IPS-NIHi11 (cell line): Measurements from ENCODE around the gene PRRT3.
"Not testable (repeated sequence)": the region's sequence is repeated elsewhere in the genome, so short reads cannot be mapped to it uniquely, and the experiment has no call there.

Experiments
- DNase-seq: peaks from one replicate; pipeline ENCODE4 v3.0.0; 2012; ENCODE audit warnings: mixed read lengths, low spot score

Gene PRRT3

GRCh38 chr3:9917820-9918219 is 34.4 kb downstream of the PRRT3 start:
- no peak for DNase-seq

- peak; percentile 86 for DNase-seq
Measured at GRCh38 chr3:9916734-9917680, 35.2 kb downstream of the PRRT3 start, which contains the start of gene IL17RC. Gene IL17RC (plus strand): TSS chr3:9917098. CDS start chr3:9917316, 218 bp downstream.

DNA sequence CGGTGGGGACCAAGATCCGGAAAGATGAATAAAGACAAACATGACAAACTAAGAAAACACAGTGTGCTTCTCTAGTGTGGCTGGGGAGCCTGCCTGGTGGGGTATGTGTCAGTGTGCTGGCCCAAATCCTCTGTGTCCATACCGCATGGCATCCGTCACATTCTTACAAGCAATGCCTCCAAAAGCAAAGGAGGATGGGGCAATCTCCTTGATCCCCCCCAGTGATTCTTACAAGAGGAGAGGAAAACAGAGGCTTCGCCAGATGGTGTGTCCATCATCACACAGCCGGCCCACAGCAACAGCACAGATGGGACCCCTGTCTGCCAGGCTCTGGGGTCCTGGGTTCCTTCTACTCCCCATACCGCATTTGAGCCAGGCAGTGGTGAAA is 35.9 kb downstream of the PRRT3 start:
- no peak for DNase-seq

- DNase-seq = peak; percentile 62
Measured at GRCh38 chr3:9915254-9916141, 36.7 kb downstream of the PRRT3 start.

DNA sequence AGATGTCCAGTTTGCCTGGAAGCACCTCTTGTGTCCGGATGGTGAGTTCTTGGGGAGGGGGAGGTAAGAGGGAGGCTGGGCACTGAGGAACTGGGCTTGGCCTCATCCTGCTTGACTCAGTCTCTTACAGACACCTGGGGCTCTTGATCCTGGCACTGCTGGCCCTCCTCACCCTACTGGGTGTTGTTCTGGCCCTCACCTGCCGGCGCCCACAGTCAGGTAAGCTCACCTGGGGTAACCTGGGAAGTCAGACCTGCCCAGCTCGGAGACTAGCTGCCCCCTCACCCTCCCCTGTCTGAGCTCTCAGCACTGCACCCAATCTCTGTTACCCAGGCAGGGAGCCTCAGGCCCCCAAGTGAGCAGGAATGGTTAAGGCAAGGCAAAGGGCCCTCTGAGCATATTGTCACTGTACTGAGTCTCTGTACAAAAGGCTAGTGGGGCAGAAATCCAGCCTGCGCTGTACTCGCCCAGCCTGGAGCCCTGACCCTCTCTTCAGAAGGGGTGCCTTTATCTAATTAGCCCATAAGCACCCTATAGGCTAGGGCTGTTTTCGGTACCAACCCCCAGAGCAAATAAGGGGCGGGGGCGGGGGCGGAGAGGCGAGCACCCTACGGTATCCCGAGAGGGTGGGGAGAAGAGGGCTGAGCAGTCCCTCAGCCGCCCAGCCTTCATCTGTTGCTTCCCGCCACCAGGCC is 37.5 kb downstream of the PRRT3 start:
- no peak for DNase-seq

GRCh38 chr3:9914011-9914410 is 38.2 kb downstream of the PRRT3 start:
- DNase-seq = no peak

DNA sequence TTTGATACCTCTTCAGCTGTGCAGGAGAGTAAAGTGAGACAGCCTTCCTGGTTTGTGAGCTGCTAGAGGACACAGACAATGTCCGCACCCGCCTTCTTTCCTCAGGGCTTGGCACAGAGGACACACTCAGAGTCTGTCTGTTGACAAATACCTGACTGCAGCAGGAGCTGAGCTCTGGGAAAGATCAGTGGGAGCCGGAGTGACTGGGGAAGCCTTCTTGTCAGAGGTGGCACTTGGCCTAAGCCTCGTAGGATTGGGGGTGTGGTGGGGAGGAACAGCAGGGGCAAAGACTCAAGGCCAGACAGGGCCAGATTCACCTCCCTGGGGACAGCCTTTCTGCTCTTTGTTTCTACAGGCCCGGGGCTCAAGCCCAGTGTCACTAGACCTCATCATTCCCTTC is 38.6 kb downstream of the PRRT3 start:
- DNase-seq = no peak

DNA sequence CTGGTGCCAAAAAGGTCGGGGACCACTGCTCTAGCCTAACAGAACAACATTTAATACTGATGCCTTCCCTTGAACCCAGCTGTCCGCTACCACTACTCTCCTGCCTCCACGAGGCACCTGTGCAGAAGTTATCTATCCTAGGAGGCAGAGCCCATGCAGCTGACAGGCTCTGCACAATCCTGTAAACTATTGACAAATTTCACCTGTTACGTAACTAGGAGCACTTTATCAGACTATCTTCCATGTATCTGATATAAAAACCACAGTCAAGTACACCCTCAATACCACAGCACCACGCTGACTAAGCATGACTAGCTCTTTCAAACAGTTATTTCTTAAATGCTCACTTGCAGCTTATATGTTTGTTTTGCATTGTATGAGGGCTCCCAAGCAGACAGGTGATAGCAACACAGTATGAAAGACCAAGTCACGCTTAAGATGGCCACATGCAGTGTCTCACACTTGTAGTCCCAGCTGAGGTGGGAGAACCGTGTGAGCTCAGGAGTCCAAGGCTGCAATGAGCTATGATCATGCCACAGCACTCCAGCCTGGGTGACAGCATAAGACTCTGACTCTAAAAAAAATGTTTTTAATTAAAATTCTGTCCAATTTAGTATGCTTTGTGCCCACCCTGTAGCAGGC is 39.8 kb downstream of the PRRT3 start:
- no peak for DNase-seq

DNA sequence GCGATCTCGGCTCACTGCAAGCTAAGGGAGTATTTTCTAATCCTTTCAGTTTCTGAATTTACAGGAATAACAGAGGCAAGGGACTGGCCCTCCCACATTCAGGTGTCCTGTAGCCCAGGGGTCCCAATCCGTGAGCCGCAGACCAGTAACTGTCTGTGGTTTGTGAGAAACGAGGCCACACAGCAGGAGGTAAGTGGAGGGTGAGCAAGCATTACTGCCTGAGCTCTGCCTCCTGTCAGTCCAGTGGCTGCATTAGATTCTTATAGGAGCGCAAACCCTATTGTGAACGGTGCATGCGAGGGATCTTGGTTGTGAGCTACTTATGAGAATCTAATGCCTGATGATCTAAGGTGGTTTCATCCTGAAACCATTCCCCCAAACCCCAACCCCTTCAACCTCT is 40.3 kb downstream of the PRRT3 start:
- DNase-seq = no peak

DNA sequence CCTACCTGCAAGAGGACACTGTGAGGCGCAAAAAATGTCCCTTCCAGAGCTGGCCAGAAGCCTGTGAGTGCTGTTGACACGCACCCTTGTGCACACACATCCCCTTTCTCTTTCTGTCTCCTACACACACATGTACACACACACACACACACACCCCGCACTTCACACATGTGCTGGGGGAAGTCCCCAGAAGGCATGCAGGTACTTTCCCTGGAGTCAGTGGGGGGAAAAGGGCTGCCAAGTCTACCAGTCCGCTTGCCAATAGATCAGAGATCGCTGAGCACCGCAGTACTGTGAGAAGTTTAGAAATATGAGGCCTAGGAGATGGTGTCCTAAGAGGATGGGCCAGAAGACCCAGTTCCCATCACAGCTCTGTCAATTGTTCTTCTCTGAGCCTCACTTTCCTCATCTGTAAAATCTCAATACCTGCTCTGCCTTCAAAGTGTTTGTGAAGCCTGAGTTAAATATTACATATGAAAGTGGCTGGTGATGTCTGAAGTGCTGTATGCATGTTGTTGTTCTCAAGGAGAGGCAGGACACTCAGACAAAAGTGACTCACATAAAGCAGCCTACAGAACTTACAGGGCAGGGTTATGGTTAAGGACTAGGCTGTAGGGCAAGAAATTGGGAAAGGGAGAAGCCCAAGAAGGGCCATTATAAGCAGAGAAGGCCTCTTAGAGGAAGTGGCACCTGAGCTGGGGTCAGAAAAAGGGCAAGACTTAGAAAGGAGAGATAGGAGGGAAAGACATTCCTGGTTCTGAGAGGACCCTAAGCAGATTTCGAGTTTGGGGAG is 42.8 kb downstream of the PRRT3 start:
- DNase-seq = no peak

DNA sequence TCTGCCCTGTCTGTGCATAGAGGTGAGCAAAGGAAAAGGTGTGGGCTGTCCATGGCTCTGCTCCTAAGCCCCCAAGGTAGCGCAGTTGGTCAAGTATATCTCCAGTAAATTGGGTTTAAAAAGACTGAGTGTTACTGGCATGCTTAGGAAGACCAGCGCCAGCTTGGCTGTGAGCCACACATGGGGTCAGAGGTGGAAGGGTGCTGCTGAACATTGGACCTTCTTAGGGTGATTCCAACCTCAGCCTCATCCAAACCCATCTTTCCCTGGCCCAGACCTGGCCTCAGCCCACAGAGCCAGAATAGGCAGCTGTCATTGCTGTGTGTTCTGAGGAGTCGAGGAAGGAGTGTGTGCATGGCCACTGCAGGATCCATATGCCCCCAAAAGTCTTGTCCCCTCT is 43.9 kb downstream of the PRRT3 start:
- no peak for DNase-seq

GRCh38 chr3:9906480-9906879 is 45.7 kb downstream of the PRRT3 start:
- no peak for DNase-seq

DNA sequence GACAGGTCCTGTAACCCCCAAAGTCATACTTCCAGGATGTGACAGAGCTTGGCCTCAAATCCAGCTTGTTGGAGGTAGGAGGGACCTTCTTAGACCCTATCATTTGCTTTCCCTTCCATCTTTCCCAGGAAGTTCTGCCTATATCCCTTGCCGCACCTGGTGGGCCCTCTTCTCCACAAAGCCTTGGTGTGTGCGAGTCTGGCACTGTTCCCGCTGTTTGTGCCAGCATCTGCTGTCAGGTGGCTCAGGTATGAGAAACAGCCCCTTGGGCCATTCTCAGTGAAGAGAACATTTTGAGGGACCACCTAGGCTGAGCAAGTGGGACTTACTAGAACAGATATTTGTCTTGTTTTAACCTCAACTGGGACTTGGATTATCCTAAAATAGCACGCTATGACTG is 48.3 kb downstream of the PRRT3 start:
- DNase-seq = no peak

DNA sequence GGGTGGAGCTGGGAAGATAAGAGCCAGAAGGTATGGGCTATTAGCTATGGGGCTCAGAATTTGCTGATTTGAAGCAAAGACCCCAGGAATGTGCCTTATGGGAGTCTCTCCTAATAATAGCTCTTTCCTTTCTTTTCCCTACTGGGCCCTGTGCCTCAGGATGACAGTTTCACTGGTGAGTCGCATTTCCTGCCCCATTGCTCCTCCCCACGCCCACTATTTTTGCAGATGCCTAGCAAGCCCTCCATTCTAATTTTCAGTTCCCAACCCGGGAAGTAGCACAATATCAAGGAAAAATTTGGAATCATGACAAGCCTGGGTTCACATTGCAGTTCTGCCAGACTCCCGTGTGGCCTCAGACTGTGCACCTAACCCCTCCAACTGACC is 49.0 kb downstream of the PRRT3 start:
- no peak for DNase-seq

GRCh38 chr3:9902372-9903237 is 49.6 kb downstream of the PRRT3 start, which contains the start of gene IL17RE:
Gene IL17RE (plus strand): TSS chr3:9902848. CDS start chr3:9902933, 85 bp downstream.
- DNase-seq = peak; percentile 73

DNA sequence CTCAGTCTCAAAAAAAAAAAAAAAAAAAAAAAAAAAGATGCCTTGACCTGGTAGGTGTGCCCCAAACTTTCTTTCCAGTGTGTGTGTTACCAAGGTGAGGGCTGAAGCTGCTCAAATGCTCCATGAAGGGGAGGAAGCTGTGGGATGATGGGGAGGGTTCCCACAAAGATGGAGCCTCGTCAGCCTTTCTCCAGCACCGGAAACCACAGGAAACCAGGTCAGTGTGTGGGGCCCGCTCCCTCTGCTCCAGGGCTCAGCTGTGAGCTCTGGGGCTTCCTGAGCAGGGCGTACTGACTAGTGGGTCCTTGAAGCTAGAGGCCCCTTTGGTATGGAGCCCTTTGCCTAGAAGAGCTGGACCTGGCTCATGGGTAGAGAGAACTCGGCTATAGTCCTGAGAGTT is 50.2 kb downstream of the PRRT3 start:
- DNase-seq = no peak

DNA sequence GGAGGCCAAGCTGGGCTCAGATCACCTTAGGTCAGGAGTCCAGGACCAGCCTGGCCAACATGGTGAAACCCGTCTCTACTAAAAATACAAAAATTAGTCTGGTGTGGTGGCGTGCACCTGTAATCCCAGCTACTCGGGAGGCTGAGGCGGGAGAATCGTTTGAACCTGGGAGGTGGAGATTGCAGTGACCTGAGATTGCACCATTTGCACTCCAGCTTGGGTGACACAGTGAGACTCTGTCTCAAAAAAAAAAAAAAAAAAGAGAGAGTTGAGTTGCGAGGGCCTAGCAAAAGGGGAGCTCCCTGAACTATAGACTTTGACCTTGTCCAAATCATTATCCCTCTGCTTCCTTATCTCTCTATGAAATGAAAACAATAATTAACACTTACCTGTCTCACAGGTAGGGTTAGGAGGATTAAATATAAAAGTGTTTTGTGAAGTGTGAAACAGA is 51.2 kb downstream of the PRRT3 start:
- not testable (repeated sequence) for DNase-seq

DNA sequence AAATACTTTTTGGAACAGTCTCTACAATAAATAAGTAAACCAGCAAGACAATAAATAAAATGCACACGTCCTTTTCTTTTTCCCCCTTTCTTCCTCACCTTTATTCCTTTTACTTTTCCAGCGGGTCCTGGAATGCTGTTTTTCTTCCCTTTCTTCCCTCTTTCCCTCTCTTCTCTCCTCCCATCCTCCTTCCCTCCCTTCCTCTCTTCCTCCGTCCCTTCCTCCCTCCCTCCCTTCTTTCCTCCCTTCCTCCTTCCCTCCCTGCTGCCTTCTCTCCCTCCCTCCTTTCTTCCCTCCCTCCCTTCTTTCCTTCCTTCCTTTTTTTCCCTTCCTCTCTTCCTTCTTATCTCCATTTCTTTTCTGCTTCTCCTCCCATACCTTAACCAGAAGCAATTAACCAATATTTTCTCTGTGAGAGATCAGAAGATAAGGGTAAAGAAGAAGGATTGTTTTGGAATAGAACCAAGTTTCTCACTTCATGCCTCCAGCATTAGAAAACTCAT is 52.9 kb downstream of the PRRT3 start:
- no peak for DNase-seq

DNA sequence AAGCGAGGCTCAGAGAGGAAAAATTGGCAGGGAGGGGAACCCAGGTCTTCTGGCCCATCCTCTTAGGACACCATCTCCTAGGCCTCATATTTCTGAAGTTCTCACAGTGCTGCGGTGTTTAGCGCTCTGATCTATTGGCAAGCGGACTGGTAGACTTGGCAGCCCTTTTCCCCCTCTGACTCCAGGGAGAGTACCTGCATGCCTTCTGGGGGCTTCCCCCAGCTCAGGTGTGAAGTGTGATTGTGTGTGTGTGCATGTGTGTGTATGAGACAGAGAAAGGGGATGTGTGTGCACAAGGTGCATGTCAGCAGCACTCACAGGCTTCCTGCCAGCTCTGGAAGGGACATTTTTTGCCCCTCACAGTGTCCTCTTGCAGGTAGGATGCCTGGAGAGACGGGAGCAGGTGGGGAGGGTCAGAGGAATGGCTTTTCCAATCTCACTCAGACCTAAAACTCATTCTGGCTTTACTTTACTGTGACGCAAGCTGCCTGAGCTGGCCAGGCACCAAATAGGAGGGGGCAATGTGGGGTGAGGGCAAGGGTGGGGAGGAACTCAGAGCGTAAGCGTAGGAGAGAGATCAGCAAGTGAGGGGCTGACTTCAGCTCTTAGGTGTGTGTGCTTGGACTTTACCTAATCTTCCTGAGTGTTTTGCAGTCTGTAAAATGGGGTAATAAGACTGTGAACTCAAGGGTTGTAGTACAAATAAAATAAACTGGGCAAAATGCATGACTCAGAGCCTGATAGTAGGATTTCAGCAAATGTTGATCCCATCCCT is 53.6 kb downstream of the PRRT3 start:
- DNase-seq = no peak
